ENCODE data around the gene SIAE.

Gene SIAE

DNA sequence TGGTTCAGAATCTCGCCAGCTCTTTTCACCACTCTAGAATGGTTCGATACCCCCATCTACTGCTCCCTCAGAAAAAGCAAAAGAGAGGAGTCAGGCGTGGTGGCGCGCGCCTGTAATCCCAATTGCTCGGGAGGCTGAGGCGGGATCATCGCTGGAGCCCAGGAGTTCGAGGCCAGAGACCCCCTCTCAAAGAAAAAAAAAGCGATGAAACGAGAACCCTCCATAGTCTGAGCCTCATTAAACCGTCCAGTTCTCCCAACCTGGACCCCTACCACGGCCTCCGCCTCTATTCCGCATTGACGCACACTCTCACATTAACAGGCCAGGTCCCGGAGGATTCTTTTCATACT, 604 bp upstream of the SIAE start:
- peak; percentile 22 for ATAC-seq

DNA sequence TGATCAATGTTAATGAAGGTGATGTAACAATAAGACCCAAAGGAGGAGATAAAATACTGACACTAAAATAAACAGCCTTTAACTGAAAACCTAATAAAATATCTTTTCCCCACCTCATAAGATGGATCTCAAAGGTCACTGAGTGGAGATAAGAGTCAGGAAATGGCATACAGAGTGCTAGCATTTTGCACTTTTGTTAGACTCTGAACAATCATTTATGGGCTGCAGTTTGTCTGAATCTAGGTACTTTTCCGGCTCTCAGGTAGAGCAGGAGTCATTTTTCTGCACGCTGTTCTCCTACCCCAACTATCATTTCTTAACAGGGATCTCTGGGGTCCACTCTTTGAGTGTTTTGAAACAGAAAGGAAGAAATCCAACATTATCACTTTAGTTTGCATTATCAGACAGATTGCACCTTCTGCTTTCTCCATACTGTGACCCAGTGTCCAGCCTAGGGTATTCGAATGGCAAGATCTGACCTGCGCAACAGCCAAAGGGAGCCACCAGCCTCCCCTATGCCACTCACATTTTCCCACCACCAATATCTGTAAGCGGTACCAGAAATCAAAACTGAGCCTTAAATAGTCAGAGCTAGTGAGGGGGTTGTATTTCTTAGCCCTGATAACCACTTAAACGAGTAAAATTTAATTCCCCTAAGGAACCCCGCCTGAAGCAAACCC, 863 bp downstream of the SIAE start:
- peak; percentile 4 for ATAC-seq
- TF ChIP-seq, protein P1, sequence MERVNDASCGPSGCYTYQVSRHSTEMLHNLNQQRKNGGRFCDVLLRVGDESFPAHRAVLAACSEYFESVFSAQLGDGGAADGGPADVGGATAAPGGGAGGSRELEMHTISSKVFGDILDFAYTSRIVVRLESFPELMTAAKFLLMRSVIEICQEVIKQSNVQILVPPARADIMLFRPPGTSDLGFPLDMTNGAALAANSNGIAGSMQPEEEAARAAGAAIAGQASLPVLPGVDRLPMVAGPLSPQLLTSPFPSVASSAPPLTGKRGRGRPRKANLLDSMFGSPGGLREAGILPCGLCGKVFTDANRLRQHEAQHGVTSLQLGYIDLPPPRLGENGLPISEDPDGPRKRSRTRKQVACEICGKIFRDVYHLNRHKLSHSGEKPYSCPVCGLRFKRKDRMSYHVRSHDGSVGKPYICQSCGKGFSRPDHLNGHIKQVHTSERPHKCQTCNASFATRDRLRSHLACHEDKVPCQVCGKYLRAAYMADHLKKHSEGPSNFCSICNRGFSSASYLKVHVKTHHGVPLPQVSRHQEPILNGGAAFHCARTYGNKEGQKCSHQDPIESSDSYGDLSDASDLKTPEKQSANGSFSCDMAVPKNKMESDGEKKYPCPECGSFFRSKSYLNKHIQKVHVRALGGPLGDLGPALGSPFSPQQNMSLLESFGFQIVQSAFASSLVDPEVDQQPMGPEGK (CRISPR knock-in tag; IDR thresholded peaks at IDR 0.05; ENCODE audit: borderline replicate concordance), result no peak
- TF ChIP-seq, protein P2, sequence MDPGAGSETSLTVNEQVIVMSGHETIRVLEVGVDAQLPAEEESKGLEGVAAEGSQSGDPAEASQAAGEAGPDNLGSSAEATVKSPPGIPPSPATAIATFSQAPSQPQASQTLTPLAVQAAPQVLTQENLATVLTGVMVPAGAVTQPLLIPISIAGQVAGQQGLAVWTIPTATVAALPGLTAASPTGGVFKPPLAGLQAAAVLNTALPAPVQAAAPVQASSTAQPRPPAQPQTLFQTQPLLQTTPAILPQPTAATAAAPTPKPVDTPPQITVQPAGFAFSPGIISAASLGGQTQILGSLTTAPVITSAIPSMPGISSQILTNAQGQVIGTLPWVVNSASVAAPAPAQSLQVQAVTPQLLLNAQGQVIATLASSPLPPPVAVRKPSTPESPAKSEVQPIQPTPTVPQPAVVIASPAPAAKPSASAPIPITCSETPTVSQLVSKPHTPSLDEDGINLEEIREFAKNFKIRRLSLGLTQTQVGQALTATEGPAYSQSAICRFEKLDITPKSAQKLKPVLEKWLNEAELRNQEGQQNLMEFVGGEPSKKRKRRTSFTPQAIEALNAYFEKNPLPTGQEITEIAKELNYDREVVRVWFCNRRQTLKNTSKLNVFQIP (CRISPR knock-in tag; IDR thresholded peaks at IDR 0.05; ENCODE audit: borderline replicate concordance, low read depth), result no peak
- TF ChIP-seq SNAI2 (CRISPR knock-in tag; IDR thresholded peaks at IDR 0.05) (no peak), ZNF565 (CRISPR knock-in tag; conservative IDR thresholded peaks at IDR 0.05; ENCODE audit: low read depth) (no peak)
- TF ChIP-seq, protein P3, sequence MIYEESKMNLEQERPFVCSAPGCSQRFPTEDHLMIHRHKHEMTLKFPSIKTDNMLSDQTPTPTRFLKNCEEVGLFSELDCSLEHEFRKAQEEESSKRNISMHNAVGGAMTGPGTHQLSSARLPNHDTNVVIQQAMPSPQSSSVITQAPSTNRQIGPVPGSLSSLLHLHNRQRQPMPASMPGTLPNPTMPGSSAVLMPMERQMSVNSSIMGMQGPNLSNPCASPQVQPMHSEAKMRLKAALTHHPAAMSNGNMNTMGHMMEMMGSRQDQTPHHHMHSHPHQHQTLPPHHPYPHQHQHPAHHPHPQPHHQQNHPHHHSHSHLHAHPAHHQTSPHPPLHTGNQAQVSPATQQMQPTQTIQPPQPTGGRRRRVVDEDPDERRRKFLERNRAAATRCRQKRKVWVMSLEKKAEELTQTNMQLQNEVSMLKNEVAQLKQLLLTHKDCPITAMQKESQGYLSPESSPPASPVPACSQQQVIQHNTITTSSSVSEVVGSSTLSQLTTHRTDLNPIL (CRISPR knock-in tag; IDR thresholded peaks at IDR 0.05; ENCODE audit: low read depth), result no peak

More for the DNA sequence above, 604 bp upstream of the SIAE start:
- peak; percentile 88 for TF ChIP-seq ZFP3 (CRISPR knock-in tag; IDR thresholded peaks at IDR 0.05)
- TF ChIP-seq, protein P3 (CRISPR knock-in tag; IDR thresholded peaks at IDR 0.05; ENCODE audit: low read depth), result no peak
- 0 out of 2 replicates have a peak, but pooled peaks have one; percentile 44 for TF ChIP-seq CSDC2 (CRISPR knock-in tag; IDR thresholded peaks at IDR 0.05)

DNA sequence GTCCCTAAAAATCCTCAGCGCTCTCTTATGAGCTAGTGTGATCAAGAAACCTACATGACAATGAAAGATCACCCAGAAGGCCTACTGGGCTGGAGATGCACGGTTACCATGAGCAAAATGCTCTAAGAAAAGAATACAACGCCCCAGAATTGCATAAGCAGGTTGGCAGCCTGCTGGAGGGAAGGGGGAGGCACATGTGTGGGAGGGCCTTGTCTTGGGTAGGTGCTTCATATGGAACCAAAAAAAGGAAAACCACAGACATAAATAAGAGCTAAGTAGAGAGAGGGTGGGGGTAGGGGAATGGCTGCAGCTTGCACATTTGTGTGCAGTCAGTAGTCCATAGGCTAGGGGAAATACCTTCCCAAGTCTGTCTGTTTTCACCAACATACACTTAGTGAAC, 2.8 kb downstream of the SIAE start:
- no peak for ATAC-seq
- TF ChIP-seq, protein P1 (CRISPR knock-in tag; IDR thresholded peaks at IDR 0.05; ENCODE audit: borderline replicate concordance), result no peak
- TF ChIP-seq ZFP30 (CRISPR knock-in tag; IDR thresholded peaks at IDR 0.05) (no peak), ZNF8 (CRISPR knock-in tag; IDR thresholded peaks at IDR 0.05) (no peak), SNAI2 (CRISPR knock-in tag; IDR thresholded peaks at IDR 0.05) (no peak), PPARA (CRISPR knock-in tag; IDR thresholded peaks at IDR 0.05; ENCODE audit: borderline replicate concordance) (no peak)

DNA sequence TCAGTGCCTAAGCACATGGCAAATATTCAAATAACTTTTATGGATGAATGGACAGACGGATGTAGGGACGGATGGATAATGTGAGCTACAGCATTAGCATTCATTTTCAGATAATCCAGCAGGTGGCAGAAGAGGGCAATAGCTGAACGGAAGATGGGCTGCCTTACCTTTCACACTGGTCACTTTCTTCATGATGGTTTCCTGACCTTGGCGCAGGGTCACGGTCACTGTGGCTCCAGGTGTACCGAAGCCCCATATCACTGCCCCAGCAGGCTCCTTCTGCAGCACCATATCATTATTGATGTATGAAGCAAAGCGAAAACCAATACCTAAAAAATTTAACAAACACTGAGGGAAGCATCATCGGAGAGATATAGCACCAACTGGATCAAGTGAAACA, 4.3 kb downstream of the SIAE start:
- peak; percentile 39; the same call in 2 of the 3 replicates for ATAC-seq

DNA sequence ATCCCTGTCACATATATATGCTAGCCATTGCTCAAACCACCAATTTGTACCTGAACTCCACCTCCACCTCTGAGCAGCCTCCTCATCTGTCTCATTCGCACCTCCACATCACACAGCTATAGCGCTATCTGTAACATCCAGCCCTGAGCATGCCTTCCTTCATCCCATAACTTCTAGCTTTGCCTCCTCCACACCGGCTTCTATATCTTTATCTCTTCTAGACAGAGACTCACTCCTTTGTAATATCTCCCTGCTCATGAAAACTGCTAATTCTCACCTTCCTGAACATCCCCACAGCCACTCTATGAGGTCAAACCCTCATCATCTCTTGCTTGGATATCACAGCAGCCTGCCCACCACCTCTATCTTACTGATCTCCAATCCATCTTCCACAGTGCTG, 5.9 kb downstream of the SIAE start:
- ATAC-seq, result no peak
- TF ChIP-seq BACH2 (CRISPR knock-in tag; IDR thresholded peaks at IDR 0.05; ENCODE audit: borderline replicate concordance) (no peak), ZNF70 (CRISPR knock-in tag; IDR thresholded peaks at IDR 0.05) (no peak), ISL1 (CRISPR knock-in tag; IDR thresholded peaks at IDR 0.05) (no peak), ZNF565 (CRISPR knock-in tag; conservative IDR thresholded peaks at IDR 0.05; ENCODE audit: low read depth) (no peak), RARB (CRISPR knock-in tag; IDR thresholded peaks at IDR 0.05) (no peak), CSDC2 (CRISPR knock-in tag; IDR thresholded peaks at IDR 0.05) (no peak), OSR1 (CRISPR knock-in tag; IDR thresholded peaks at IDR 0.05) (no peak), PPARA (CRISPR knock-in tag; IDR thresholded peaks at IDR 0.05; ENCODE audit: borderline replicate concordance) (no peak)
- TF ChIP-seq, protein P4, sequence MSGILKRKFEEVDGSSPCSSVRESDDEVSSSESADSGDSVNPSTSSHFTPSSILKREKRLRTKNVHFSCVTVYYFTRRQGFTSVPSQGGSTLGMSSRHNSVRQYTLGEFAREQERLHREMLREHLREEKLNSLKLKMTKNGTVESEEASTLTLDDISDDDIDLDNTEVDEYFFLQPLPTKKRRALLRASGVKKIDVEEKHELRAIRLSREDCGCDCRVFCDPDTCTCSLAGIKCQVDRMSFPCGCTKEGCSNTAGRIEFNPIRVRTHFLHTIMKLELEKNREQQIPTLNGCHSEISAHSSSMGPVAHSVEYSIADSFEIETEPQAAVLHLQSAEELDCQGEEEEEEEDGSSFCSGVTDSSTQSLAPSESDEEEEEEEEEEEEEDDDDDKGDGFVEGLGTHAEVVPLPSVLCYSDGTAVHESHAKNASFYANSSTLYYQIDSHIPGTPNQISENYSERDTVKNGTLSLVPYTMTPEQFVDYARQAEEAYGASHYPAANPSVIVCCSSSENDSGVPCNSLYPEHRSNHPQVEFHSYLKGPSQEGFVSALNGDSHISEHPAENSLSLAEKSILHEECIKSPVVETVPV (CRISPR knock-in tag; IDR thresholded peaks at IDR 0.05), result no peak
- TF ChIP-seq, protein P1 (CRISPR knock-in tag; IDR thresholded peaks at IDR 0.05; ENCODE audit: borderline replicate concordance), result no peak

More for the DNA sequence above, 4.3 kb downstream of the SIAE start:
- TF ChIP-seq ARNTL (CRISPR knock-in tag; IDR thresholded peaks at IDR 0.05; ENCODE audit: borderline replicate concordance, low read depth) (no peak), RARB (CRISPR knock-in tag; IDR thresholded peaks at IDR 0.05) (no peak)
- TF ChIP-seq, protein P2 (CRISPR knock-in tag; IDR thresholded peaks at IDR 0.05; ENCODE audit: borderline replicate concordance, low read depth), result no peak

Data from SK-N-SH treated with all-trans-retinoic acid at 6 μM for 48 hours (cell line).